ENCODE measurements around the gene GNPAT.

DNA sequence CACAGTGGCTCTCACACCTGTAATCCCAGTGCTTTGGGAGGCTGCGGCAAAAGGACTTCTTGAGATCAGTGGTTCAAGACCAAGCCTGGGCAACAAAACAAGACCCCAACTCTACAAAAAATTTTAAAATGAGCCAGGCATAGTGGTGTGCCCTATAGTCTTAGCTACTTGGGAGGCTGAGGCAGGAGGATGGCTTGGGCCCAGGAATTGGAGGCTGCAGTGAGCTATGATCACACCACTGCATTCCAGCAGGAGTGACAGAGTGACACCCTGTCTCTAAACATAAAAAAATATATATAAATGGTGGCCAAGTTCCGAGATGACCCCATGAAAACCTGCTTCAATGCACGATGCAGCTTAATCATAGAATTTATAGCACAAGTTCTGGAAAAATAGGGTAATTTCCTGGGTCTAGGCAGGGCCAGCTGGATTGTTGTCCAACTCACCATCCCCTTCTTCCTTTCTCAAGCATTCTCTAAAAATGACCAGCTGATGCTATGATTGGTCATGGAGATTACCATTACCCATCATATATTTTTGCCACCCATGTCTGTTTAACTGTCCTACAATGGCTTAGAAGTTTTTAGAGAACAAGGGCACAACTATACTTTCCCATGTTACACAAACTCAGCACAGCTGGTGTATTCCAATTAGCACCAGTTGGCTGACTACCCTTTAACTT lies 5.3 kb upstream of the GNPAT start:
- TF ChIP-seq POLR2AphosphoS5 (IDR thresholded peaks at IDR 0.05; ENCODE audit: low read depth, low read length), result no peak
- TF ChIP-seq POLR2A (IDR thresholded peaks at IDR 0.05; ENCODE audit: low read depth, low read length), result no peak
- no peak for TF ChIP-seq TAF1 (IDR thresholded peaks at IDR 0.05; ENCODE audit: low read depth, low read length)
- no peak for TF ChIP-seq PAX5 (IDR thresholded peaks at IDR 0.05; ENCODE audit: insufficient read depth, low read length, severe bottlenecking)

Measured in GM12891 (cell line).